MM.1S (cell line): ENCODE results near the gene SOD3.

ENCODE experiments used
- CTCF ChIP-seq: fragments of 300-600 bp; sonication (generic); IDR thresholded peaks from 2 replicates; pipeline ENCODE4 v1.5.1; 2016; ENCODE audit warnings: antibody characterized with exemption, low read length, mixed read lengths
- EZH2 ChIP-seq: fragments of 300-600 bp; sonication (generic); optimal IDR thresholded peaks from 2 replicates; pipeline ENCODE3; 2017; ENCODE audit warnings: low read depth, mild to moderate bottlenecking, antibody characterized with exemption, low read length, mixed read lengths
- EZH2phosphoT487 ChIP-seq: fragments of 300-600 bp; sonication (generic); IDR thresholded peaks from 2 replicates; pipeline ENCODE4 v1.6.1; 2018; ENCODE audit warnings: antibody characterized with exemption, low read length

- TF ChIP-seq CTCF = no peak
- no peak for TF ChIP-seq EZH2
- TF ChIP-seq EZH2phosphoT487 = no peak
These were observed 36.3 kb downstream of the SOD3 start for GRCh38 chr4:24831637-24832036.
